Left lobe of liver (tissue), 2 donors: ENCODE results near the gene RGS9. TPM values are rescaled to one million over a fixed set of nuclear protein-coding genes. Genes with fewer than 3 reads are reported as not detected.
"Not testable (repeated sequence)": the region's sequence is repeated elsewhere in the genome, so short reads cannot be mapped to it uniquely, and the experiment has no call there.

Source experiments
- ATAC-seq: fragments of 200-7000 bp; cut with Tn5 transposase; one replicate; pipeline ENCODE4 v1.9.1; 2020; ENCODE audit warnings: mild to moderate bottlenecking, moderate library complexity
- DNase-seq: peaks from one replicate; pipeline ENCODE4 v3.0.0-alpha.2; 2020; ENCODE audit warnings: low spot score
- total RNA-seq: library from RNA; stranded (reverse); gene quantifications from one replicate; pipeline ENCODE4 v1.2.1, GENCODE V29; 2021
- donor health status: DM: no; HTN: no; CAD: no; lungs with moderate emphysema.
- donor health status: DM: no; HTN: yes; CAD: no.

Gene RGS9
- total RNA-seq, 1 donor from 2014 or later = 3.0 TPM

GRCh38 chr17:65109990-65110680 is 27.0 kb upstream of the RGS9 start:
- no peak for ATAC-seq

GRCh38 chr17:65115839-65116238 is 21.3 kb upstream of the RGS9 start:
- ATAC-seq = no peak
- DNase-seq = no peak

More at GRCh38 chr17:65109990-65110680, 27.0 kb upstream of the RGS9 start:
- DNase-seq = no peak

GRCh38 chr17:65116515-65116914 is 20.7 kb upstream of the RGS9 start:
- DNase-seq, ATAC-seq: not testable (repeated sequence)

GRCh38 chr17:65117384-65118035 is 19.7 kb upstream of the RGS9 start:
- ATAC-seq = peak; percentile 85
- no peak for DNase-seq

GRCh38 chr17:65121368-65121767 is 15.8 kb upstream of the RGS9 start:
- no peak for ATAC-seq
- DNase-seq = no peak

- no peak for ATAC-seq
These were observed 15.0 kb upstream of the RGS9 start for GRCh38 chr17:65121916-65122806.

GRCh38 chr17:65122836-65123756 is 14.1 kb upstream of the RGS9 start:
- ATAC-seq (peak; percentile 95), DNase-seq (peak; percentile 79)

More at GRCh38 chr17:65121916-65122806, 15.0 kb upstream of the RGS9 start:
- no peak for DNase-seq

GRCh38 chr17:65123757-65124675 is 13.2 kb upstream of the RGS9 start:
- ATAC-seq (no peak), DNase-seq (no peak)

GRCh38 chr17:65130832-65131231 is 6.3 kb upstream of the RGS9 start:
- DNase-seq = no peak
- ATAC-seq = peak; percentile 9

GRCh38 chr17:65131240-65131639 is 5.9 kb upstream of the RGS9 start:
- ATAC-seq (peak; percentile 61), DNase-seq (peak; percentile 51)

- DNase-seq = peak; percentile 78
- peak; percentile 84 for ATAC-seq
These were observed 5.2 kb upstream of the RGS9 start for GRCh38 chr17:65131946-65132345.

- ATAC-seq = no peak
- DNase-seq = no peak
These were observed 3.1 kb upstream of the RGS9 start for GRCh38 chr17:65134035-65134434.

- ATAC-seq (no peak), DNase-seq (no peak)
These were observed 2.1 kb downstream of the RGS9 start for GRCh38 chr17:65139101-65139764.

- ATAC-seq (no peak), DNase-seq (no peak)
These were observed 5.1 kb downstream of the RGS9 start for GRCh38 chr17:65142247-65142646.

GRCh38 chr17:65143889-65144604 is 6.9 kb downstream of the RGS9 start:
- no peak for DNase-seq
- no peak for ATAC-seq

GRCh38 chr17:65145743-65146142 is 8.6 kb downstream of the RGS9 start:
- no peak for DNase-seq
- ATAC-seq = no peak

GRCh38 chr17:65147955-65148354 is 10.8 kb downstream of the RGS9 start:
- ATAC-seq = no peak
- no peak for DNase-seq
